ENCODE measurements around the gene APC2. TPM values are rescaled to one million over a fixed set of nuclear protein-coding genes. Genes with fewer than 3 reads are reported as not detected.
A peak's percentile ranks its signal among the peaks of the same experiment; 100 is the strongest.
"Not testable (repeated sequence)": the region's sequence is repeated elsewhere in the genome, so short reads cannot be mapped to it uniquely, and the experiment has no call there.

APC2 gene
- total and polyA plus RNA-seq, 7 donors = 0.01 to 0.06 (median 0.04) TPM; not detected in 1

- TF ChIP-seq, protein P1, sequence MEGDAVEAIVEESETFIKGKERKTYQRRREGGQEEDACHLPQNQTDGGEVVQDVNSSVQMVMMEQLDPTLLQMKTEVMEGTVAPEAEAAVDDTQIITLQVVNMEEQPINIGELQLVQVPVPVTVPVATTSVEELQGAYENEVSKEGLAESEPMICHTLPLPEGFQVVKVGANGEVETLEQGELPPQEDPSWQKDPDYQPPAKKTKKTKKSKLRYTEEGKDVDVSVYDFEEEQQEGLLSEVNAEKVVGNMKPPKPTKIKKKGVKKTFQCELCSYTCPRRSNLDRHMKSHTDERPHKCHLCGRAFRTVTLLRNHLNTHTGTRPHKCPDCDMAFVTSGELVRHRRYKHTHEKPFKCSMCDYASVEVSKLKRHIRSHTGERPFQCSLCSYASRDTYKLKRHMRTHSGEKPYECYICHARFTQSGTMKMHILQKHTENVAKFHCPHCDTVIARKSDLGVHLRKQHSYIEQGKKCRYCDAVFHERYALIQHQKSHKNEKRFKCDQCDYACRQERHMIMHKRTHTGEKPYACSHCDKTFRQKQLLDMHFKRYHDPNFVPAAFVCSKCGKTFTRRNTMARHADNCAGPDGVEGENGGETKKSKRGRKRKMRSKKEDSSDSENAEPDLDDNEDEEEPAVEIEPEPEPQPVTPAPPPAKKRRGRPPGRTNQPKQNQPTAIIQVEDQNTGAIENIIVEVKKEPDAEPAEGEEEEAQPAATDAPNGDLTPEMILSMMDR (IDR thresholded peaks at IDR 0.05) = no peak
- WGBS, 3 donors = 66 to 67% (median 67%) methylated on average over 25 of the region's 25 CpGs
- H3K27me3 ChIP-seq (ENCODE audit: insufficient read depth in 3 of 3, low read length in 2 of 3) = peaks cover 0 to 28% (median 9%) of the 10 kb centered on the region in 3 donors
Measured at GRCh38 chr19:1497578-1498235, 47.8 kb downstream of the APC2 start.

DNA sequence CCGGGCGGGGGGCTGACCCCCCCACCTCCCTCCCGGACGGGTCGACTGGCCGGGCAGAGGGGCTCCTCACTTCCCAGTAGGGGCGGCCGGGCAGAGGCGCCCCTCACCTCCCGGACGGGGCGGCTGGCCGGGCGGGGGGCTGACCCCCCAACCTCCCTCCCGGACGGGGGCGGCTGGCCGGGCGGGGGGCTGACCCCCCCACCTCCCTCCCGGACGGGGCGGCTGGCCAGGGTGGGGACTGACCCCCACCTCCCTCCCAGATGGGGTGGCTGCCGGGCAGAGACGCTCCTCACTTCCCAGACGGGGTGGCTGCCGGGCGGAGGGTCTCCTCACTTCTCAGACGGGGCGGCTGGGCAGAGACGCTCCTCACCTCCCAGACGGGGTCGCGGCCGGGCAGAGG is 49.3 kb downstream of the APC2 start:
- not testable (repeated sequence) for ATAC-seq

More at GRCh38 chr19:1497578-1498235, 47.8 kb downstream of the APC2 start:
- Histone ChIP-seq H3K36me3 (ENCODE audit: insufficient read depth in 1 of 2, low read depth in 1 of 2) (no peaks in the 10 kb centered on the region), H3K4me3 (no peak overlapping the region), H3K9me3 (no peaks in the 10 kb centered on the region), H3K27ac (no peak overlapping the region), H3K4me1 (peaks cover under 1% of the 10 kb centered on the region)
- ATAC-seq (no peak), DNase-seq (no peak)
- intact Hi-C loops (cut with DNase I) = no loop called here

DNA sequence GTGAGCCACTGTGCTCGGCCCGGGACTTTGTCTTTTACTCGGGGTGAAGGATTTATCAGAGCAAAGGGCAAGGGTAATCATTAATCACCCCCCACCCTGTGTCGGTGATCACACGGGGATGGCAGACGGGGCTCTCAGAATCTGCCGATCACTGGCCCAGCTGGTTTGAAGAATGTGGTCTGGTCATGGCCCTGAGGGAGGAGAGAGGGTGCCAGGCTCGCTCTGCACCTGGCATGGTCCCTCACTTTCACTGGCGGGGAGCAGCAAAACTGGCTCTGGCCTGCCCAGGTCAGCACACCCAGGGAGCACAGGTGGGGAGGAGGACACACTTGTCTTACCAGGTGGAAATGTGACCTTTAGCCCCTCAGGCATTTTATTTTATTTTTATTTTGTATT is 51.3 kb downstream of the APC2 start:
- intact Hi-C loops (cut with DNase I) = no loop called here
- Histone ChIP-seq H3K4me3 (no peak overlapping the region), H3K4me1 (peaks cover 12% of the 10 kb centered on the region), H3K27ac (no peak overlapping the region), H3K36me3 (ENCODE audit: insufficient read depth in 1 of 2, low read depth in 1 of 2) (peaks cover 0 to 7% of the 10 kb centered on the region in 2 donors), H3K9me3 (no peaks in the 10 kb centered on the region), H3K27me3 (ENCODE audit: insufficient read depth in 3 of 3, low read length in 2 of 3) (peaks cover 0 to 31% (median 11%) of the 10 kb centered on the region in 3 donors)
- WGBS, 3 donors = 20 to 28% (median 27%) methylated on average over 9 of the region's 9 CpGs
- TF ChIP-seq, protein P1 (IDR thresholded peaks at IDR 0.05) = no peak
- no peak for DNase-seq
- peak in 1 of 4 donors; percentile 23 for ATAC-seq

More for the DNA sequence above, 49.3 kb downstream of the APC2 start:
- H3K36me3 ChIP-seq (ENCODE audit: insufficient read depth in 1 of 2, low read depth in 1 of 2); DNase-seq; H3K27ac ChIP-seq; H3K9me3 ChIP-seq; intact Hi-C loops (cut with DNase I); H3K4me3 ChIP-seq: not testable (repeated sequence)
- 80 to 88% (median 83%) methylated on average over 2 to 29 of the region's 34 CpGs for WGBS, 3 donors
- peaks cover 0 to 33% (median 11%) of the 10 kb centered on the region in 3 donors for H3K27me3 ChIP-seq (ENCODE audit: insufficient read depth in 3 of 3, low read length in 2 of 3)
- H3K4me1 ChIP-seq = peaks cover 12% of the 10 kb centered on the region

- H3K4me3 ChIP-seq = peak overlapping the region; percentile 51
- no peak for DNase-seq
- peaks cover 17% of the 10 kb centered on the region for H3K4me1 ChIP-seq
- H3K27ac ChIP-seq = no peak overlapping the region
- peaks cover 0 to 7% of the 10 kb centered on the region in 2 donors for H3K36me3 ChIP-seq (ENCODE audit: insufficient read depth in 1 of 2, low read depth in 1 of 2)
- intact Hi-C loops (cut with DNase I) = no loop called here
- ATAC-seq = no peak
- H3K27me3 ChIP-seq (ENCODE audit: insufficient read depth in 3 of 3, low read length in 2 of 3) = peaks cover 0 to 25% (median 8%) of the 10 kb centered on the region in 3 donors
- TF ChIP-seq, protein P1 (IDR thresholded peaks at IDR 0.05) = no peak
- no peaks in the 10 kb centered on the region for H3K9me3 ChIP-seq
- WGBS, 3 donors = 59 to 65% (median 62%) methylated on average over 14 of the region's 14 CpGs
Measured at GRCh38 chr19:1502433-1503088, 52.6 kb downstream of the APC2 start.
